AG04449 (cell line): ENCODE results near the gene PLEKHA6.

Experiments used
- CTCF ChIA-PET: fragments of 350-600 bp; formaldehyde crosslinking; extraction: SDS; loops from one replicate; lab custom pipeline; 2021; ENCODE audit warnings: antibody characterized with exemption; lab: Yijun Ruan, JAX
- POLR2A ChIA-PET: fragments of 400-600, 350-600 bp; formaldehyde crosslinking; extraction: SDS; loops from one replicate; lab custom pipeline; 2020; ENCODE audit warnings: antibody characterized with exemption, inconsistent platforms; lab: Yijun Ruan, JAX
- DNase-seq: peaks from one replicate; pipeline ENCODE4 v3.0.0-alpha.2; 2010; ENCODE audit warnings: low read depth, low spot score
- H3K4me3 ChIP-seq: 2 replicates; pipeline ENCODE4 v1.5.1; 2011; ENCODE audit warnings: low read depth, mild to moderate bottlenecking, control low read depth, low read length
- TF ChIP-seq, protein P1 (sequence below): IDR thresholded peaks from one replicate; pipeline ENCODE4 v1.5.1; 2011; ENCODE audit warnings: mild to moderate bottlenecking, moderate library complexity, low read length, control low read depth, inconsistent platforms; ENCODE audit not compliant: insufficient read depth; ENCODE audit errors: missing control alignments

The PLEKHA6 gene

GRCh38 chr1:204345941-204346645 is 13.6 kb downstream of the PLEKHA6 start:
- no peak for DNase-seq
- CTCF ChIA-PET: interaction anchor here (0.8 to 5.9 kb wide), 7 partner anchors 14 to 184 kb away, joined by 3 to 34 read pairs (median 4); partner anchors contain the start of genes GOLT1A and PLEKHA6
- TF ChIP-seq, protein P1, sequence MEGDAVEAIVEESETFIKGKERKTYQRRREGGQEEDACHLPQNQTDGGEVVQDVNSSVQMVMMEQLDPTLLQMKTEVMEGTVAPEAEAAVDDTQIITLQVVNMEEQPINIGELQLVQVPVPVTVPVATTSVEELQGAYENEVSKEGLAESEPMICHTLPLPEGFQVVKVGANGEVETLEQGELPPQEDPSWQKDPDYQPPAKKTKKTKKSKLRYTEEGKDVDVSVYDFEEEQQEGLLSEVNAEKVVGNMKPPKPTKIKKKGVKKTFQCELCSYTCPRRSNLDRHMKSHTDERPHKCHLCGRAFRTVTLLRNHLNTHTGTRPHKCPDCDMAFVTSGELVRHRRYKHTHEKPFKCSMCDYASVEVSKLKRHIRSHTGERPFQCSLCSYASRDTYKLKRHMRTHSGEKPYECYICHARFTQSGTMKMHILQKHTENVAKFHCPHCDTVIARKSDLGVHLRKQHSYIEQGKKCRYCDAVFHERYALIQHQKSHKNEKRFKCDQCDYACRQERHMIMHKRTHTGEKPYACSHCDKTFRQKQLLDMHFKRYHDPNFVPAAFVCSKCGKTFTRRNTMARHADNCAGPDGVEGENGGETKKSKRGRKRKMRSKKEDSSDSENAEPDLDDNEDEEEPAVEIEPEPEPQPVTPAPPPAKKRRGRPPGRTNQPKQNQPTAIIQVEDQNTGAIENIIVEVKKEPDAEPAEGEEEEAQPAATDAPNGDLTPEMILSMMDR: no peak
- POLR2A ChIA-PET: no interaction called here
- no peak overlapping the region for H3K4me3 ChIP-seq

GRCh38 chr1:204345438-204345841 is 14.3 kb downstream of the PLEKHA6 start:
- DNase-seq: no peak
- TF ChIP-seq, protein P1: no peak
- POLR2A ChIA-PET: no interaction called here
- no peak overlapping the region for H3K4me3 ChIP-seq
- CTCF ChIA-PET: interaction anchor here (0.8 to 5.9 kb wide), 9 partner anchors 14 to 183 kb away, joined by 3 to 34 read pairs (median 5); partner anchors contain the start of genes GOLT1A and PLEKHA6

DNA sequence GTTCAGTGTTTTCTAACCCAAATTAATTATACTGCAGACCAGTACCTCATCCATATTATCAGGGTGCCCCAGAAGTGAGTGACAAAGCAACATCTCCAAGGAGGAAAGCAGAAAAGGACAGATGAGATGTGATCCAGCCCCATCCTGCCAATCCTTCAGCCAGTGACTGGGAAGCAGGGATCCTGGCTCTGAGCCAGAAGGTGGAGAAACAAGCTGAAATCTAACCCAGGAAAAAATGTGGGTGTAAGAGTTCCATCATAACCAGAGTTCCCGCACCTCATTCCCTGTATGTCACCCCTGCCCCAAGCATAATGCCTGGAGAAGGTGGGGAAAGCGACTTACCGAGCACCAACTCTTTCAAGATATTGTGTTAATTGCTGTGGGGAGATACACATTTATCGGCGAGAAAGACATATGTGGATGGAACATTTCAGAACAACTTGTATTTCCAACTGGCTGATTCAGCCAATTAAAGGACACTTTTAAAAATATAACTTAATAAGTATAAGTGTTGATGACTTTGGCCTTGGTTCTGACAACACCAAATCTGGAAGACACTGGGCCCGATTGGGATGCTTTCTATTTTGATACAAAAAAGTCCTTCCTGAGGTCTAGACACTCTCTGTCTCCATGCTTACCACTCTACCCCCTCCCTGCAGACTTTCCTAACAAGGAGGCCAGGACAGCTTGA is 14.9 kb downstream of the PLEKHA6 start:
- DNase-seq: no peak
- CTCF ChIA-PET: interaction anchor here (1.4 to 5.9 kb wide), 9 partner anchors 12 to 182 kb away, joined by 3 to 34 read pairs (median 5); no protein-coding TSS in a partner anchor
- POLR2A ChIA-PET: no interaction called here
- H3K4me3 ChIP-seq: no peak overlapping the region
- TF ChIP-seq, protein P1: no peak

DNA sequence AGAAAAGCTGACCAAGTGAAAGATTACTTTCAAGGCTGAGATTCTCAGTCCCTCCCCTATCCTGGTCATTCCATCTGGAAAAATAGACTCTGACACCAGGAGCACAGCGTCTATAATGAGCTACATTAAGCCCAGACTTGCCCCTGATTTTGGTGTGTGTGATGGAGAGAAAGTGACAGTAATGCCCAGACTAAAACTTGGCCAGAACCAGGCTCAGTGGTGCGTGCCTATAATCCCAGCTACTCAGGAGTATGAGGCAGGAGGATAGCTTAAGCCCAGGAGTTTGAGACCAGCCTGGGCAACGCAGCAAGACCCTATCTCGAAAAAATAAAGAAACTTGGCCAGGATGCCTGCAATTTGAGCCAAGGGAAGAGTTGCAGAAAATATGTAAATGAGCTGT is 15.9 kb downstream of the PLEKHA6 start:
- ChIA-PET POLR2A (no interaction called here), CTCF (interaction anchor here (0.6 to 5.9 kb wide), 13 partner anchors 10 to 483 kb away, joined by 3 to 34 read pairs (median 5); partner anchors contain the start of gene GOLT1A)
- no peak overlapping the region for H3K4me3 ChIP-seq
- no peak for DNase-seq
- TF ChIP-seq, protein P1: no peak

- no peak overlapping the region for H3K4me3 ChIP-seq
- TF ChIP-seq, protein P1: no peak
- no peak for DNase-seq
- ChIA-PET CTCF (interaction anchor here (0.8 to 5.9 kb wide), 16 partner anchors 11 to 181 kb away, joined by 3 to 34 read pairs (median 6); partner anchors contain the start of genes GOLT1A and PLEKHA6), POLR2A (interaction anchor here (0.6 kb wide), 1 partner anchor 11 kb away, joined by 3 read pairs; no protein-coding TSS in a partner anchor)
These were observed 16.5 kb downstream of the PLEKHA6 start for GRCh38 chr1:204343247-204343646.
